ENCODE data around the gene NAA15.
A peak's percentile ranks its signal among the peaks of the same experiment; 100 is the strongest.
"Not testable (repeated sequence)": the region's sequence is repeated elsewhere in the genome, so short reads cannot be mapped to it uniquely, and the experiment has no call there.

The NAA15 gene

DNA sequence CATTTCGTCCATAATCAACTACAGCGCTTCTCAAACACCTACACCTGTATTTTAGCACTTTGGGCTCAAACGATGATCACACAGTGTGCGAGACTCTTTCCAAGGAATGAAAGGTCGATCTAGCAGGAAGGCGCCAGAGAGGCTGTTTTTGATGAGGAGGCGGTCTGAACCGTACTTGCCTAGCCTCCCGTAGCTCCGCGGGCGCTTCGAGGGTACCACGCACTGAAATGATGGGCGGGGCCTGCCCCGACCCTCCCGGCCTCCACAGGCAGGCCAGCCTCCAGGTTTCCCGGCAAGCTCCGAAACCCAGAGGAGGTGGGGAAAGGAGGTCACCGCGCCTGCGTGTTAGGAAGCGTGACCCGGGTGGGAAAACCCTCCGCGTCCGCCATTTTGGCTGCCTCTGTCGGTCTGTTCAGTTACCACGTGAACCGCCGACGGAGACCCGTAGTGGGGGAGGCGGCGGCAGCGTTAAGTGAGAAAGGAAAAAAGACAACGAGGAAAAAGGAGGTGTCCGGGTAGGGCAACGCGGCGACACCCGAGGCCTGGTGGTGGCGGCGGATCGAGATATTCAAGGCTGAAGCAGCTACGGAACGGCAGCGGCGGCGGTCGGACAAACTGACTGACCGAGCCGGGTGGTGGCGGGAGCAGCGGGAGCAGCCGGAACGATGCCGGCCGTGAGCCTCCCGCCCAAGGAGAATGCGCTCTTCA is at the start of gene NAA15:
TSS of gene NAA15 (plus strand) at position 393 of the 708 bp plus-strand sequence. CDS start at position 666, 273 bp downstream.
- peak; percentile 98 for DNase-seq

DNA sequence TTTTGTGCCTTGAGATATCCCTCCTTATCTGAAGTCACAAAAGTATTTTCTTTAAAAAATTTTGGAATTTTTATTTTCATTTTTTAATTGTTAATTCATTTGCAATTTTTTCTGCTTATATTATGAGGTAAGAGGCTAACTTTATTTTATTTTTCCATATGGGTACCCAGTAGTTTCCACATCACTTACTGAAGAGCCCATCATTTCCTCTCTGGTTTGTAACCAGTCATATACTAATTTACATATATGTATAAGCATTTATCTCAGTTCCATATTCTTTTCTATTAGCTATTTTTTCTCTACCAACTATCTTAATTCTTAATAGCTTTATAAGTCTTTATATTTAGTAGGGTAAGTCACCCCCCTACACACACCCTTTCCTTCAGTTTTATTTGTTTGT is 48.3 kb upstream of the NAA15 start:
- no peak for DNase-seq

GRCh38 chr4:139253713-139254112 is 47.6 kb upstream of the NAA15 start:
- no peak for DNase-seq

DNA sequence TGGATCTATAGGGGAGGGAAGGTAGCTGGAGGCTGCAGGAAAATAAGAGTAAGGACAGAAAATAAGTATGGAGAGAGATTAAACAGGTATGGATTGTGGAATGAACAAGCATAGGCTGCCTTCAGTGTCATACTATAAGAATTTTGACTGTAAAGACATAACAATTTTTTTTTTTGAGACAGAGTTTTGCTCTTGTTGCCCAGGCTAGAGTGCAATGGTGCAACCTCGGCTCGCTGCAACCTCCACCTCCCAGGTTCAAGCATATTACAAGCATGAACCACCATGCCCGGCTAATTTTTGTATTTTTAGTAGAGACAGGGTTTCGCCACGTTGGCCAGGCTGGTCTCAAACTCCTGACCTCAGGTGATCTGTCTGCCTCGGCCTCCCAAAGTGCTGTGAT is 45.7 kb upstream of the NAA15 start:
- DNase-seq: not testable (repeated sequence)

DNA sequence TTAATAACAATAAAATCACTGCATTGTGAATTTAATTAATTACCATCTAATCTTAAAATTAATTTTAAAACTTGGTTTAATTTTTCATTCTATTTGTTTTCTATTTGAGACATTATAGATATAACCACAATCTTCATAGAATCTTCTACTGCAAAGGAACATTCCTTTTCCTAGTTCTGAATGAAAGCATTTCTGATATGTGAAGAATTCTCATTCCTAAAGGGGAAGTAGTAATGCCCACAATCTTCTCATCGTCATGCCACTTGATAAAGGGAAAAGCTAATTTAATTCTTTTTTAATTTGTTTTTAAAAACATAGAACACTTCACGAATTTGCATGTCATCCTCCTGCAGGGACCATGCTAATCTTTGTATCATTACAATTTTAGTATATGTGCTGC is 45.0 kb upstream of the NAA15 start:
- DNase-seq: no peak

DNA sequence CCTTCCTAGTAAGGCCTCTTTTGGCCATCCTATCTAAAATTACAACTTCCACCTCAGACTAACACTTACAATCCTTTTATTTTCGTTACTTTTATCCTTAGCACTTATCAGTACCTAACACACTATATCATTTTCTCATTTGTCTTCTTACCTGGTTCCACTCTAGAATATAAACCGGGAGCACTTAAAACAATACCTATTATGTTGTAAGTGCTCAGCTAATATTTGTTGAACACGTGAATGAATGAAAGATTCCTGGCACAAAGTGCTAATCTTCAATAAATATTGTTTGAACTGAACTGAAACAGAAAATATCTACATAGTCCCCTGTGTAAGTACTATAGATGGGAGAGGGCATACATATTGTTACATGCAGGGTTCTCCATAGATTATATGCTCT is 35.7 kb upstream of the NAA15 start:
- no peak for DNase-seq

GRCh38 chr4:139266208-139266582 is 35.1 kb upstream of the NAA15 start:
- no peak for DNase-seq

- peak; percentile 86 for DNase-seq
Measured at GRCh38 chr4:139266583-139267257, 34.6 kb upstream of the NAA15 start.

- no peak for DNase-seq
Measured at GRCh38 chr4:139267301-139267700, 34.0 kb upstream of the NAA15 start.

DNA sequence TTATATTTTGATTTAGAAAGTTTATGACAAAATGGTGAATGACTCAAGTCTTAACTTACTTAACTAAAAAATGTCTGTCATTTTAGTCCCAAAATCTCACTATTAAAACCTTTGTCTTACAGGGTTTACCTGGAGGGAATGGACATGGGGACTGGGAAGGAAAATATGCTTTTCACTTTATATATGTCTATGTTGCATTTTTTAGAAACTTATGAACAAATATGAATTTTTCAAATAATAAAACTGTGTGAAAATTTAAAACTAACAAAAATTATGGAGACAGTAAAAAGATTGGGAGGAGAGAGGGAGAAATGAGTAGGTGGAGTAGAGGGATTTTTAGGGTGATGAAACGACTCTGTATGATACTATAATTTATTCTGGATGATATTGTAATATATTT is 27.5 kb upstream of the NAA15 start:
- no peak for DNase-seq

- DNase-seq: no peak
Measured at GRCh38 chr4:139274790-139275189, 26.5 kb upstream of the NAA15 start.

GRCh38 chr4:139275281-139275735 is 26.0 kb upstream of the NAA15 start:
- DNase-seq: no peak

- no peak for DNase-seq
Measured at GRCh38 chr4:139278485-139278884, 22.8 kb upstream of the NAA15 start.

DNA sequence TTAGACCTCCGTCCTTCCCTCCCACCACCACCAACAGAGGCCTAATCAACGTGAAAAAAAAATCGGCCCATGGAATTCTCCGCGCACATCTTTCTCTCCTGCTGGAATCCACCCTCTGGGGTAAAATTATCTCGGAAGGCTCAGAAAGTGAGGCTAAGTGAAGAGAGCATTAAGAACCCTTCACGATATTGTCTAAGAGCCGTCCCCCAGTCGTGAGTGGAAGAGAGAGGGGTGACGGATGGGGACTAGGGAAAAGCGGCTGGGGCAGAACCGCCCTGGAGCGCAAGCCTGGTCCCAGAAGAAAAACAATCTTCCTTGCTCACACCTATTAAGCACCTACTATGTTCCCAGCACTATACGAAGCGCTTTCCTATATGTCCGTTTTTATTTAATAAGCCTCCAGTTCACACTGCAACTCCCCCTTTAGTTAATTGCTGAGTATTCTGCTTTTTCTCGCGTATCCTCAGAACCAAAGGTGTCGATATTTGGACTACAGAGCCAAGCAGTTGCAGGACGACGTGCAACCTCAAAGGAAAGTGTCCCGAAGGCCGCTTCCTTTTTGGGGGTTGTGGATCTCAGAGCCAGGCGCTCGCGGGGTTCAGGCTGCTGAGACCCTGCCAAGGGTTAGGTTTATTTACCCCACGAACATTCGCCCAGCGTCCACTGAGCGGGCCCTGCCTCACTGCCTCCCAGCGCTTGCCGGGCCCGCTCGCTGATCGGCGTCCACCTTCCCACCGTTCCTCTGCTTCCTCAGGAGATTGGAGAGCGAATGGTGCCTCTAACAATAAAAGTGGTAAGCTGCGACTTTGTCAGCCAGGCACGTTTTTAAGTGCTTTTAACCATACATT is 22.2 kb upstream of the NAA15 start:
- DNase-seq: no peak

DNA sequence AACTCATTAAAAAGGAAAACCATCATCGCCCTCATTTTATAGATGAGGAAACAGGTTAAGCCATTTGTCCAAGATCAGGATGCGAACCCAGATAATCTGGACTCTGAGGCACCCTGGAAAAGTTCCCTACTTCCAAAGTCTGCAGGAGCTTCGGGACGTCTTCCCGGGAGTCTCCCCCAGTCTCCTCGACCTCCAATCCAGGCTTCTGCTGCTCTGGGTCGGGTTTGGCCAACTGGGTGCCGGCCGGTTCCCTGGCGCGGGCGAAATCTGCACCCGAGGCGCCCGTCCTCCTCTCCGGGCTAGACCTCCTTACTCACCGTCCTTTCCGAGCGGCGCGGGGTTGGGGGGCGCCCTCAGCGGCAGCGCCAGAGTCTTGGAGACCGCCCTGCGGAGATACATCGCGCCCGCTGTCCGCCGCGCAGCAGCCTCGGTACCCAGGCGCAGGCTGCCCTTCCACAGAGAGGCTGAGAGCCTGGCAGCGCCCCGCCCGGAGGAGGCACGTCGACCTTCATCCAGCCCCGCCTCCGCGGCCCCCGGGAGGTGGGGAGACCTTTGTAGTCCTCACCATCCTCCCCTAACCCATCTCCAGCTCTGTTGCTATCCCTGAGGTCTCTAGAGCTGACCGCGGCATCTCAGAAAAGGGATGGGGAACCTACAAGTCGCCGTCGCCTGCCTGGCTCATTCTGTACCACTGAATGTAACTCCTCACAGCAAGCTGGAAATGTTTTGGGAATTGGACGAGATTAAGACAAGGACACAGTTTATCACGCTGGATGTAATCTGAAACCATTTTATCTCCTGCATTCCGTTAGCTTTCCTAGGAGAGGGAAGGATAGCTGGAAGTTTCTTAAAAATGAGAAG is 21.3 kb upstream of the NAA15 start, which contains the start of gene MGARP:
TSS of gene MGARP (minus strand) at position 466 of the 861 bp plus-strand sequence. CDS start at position 399, 67 bp downstream.
- peak; percentile 52 for DNase-seq

DNA sequence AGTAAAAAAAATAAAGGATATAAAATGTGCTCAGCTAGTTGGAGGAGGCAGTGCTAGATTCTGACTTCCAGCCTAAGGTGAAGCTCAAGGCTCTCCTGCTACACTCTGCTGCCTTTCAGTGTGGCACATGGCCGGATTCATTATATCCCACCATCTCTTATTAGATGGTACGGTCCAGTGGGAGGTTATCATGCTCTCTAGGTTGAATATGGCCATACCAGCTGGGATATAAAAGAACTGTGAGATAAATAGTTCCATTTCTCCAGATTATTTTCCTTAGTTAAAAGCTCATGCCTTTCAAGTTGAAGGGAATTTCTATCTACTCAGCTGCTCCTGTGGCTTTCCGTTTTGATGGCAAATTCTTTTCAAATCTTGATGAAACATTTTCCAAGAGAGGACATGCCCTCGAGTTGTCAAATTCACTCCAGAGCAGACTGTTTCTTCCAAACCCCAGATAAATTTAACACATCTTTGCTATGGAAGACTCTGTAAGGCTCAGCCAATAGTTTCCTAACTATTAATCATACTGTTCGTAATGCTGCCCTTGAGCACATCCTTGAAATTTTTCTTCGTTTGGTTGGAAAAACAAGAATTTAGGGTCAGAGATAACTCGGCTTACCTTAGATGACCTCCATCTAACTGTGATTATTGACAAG is 19.1 kb upstream of the NAA15 start:
- no peak for DNase-seq

DNA sequence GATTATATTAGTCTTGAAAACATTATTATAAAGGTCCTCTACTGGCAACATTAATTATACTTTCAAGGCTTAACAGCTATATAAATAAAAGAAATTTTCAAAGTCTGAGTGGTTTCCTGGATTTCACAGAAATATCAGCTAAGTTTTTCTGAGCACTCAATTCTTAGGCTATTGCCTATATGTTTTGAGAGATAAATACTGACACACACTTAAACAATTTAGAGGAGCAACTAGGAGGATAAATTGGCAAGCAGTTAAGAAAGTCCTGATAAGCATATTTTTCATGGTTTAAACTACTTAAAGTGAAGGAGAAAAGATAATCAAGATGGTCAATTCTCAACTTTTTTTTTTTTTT is 18.6 kb upstream of the NAA15 start:
- no peak for DNase-seq

DNA sequence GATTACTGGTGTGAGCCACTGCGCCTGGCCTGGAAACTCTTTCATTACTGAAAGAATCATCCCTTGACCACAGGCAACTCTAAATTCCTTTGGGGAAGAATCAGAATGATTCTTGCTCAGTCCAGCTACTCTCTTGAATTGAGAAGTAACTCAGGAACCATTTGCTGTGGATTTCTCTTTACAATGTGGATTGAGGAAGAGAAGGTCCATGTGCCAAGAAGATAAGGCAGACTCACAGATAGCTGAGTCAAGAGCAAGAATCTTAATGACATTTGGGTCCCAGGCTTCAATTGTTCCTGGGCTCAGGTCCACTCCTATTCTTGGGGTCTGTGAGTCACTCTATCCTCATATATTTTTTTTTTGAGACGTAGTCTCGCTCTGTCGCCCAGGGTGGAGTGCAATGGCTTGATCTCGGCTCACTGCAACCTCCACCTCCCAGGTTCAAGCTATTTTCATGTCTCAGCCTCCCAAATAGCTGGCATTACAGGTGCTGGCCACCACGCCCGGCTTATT is 15.1 kb upstream of the NAA15 start:
- no peak for DNase-seq

GRCh38 chr4:139295206-139295941 is 5.9 kb upstream of the NAA15 start:
- DNase-seq: peak; percentile 100

GRCh38 chr4:139295942-139296299 is 5.4 kb upstream of the NAA15 start:
- DNase-seq: no peak

- DNase-seq: no peak
Measured at GRCh38 chr4:139297001-139297410, 4.3 kb upstream of the NAA15 start.
